HG02884 (cell line): ENCODE results near the gene MAD1L1.
"Not testable (repeated sequence)": the region's sequence is repeated elsewhere in the genome, so short reads cannot be mapped to it uniquely, and the experiment has no call there.

Source experiments
- ATAC-seq: cut with Tn5 transposase; IDR thresholded peaks from one replicate; pipeline ENCODE4 v1.9.1; 2021; ENCODE audit warnings: mild to moderate bottlenecking, moderate library complexity; ENCODE audit not compliant: unreplicated experiment

MAD1L1 gene

GRCh38 chr7:1831933-1832535 is 400.7 kb downstream of the MAD1L1 start:
- ATAC-seq, result not testable (repeated sequence)

DNA sequence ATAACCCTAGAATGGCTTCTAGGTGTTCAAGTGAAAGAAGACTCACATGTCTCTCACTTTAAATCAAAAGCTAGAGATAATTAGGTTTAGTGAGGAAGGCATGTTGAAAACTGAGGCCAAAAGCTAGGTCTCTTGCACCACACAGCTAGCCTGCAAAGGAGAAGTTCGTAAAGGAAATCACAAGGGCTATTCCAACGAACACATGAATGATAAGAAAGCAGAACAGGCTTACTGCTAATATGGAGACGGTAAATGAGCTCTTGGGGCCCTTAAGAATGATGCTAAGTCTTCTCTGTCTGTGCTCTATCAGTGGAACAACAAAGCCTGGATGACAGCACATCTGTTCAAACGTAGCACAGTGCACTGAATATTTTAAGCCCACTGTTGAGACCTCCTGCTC is 401.3 kb downstream of the MAD1L1 start:
- not testable (repeated sequence) for ATAC-seq

DNA sequence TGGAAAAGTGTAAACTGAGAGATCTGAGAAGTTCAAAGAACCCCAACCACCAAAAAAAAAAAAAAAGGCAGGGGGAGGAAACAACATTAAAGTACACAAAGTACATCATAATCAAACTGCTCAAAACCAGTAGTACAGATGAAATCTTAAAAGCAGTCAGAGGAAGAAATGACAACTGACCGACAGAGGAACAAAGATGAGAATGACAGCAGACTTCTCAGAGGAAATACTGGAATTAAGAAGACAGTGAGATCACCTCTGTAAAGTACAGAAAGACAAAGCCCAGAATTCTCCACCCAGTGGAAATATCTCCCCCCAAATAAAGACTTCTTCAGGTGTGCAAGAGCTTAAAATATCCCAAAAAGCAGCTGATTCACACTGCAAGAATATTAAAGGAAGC is 403.1 kb downstream of the MAD1L1 start:
- ATAC-seq, result not testable (repeated sequence)

DNA sequence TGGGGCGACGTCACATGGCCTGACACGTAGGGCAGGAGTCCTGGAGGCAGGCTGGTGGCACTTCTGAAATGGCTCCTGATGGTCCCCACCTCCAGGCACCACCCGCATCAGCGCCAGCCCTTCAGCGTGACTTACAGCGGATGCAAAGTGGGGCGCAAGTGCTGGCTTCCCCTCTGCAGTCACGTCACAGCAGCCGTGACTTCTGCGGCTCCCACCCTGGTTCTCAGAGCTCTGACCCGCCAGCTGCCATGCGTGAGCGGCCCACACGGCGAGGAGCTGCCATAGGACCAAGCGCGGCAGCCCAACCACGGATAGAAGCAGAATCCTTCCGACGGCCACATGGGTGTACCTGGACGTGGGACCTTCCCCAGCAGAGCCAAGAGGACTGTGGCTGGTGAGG is 403.6 kb downstream of the MAD1L1 start:
- no peak for ATAC-seq

GRCh38 chr7:1828170-1828569 is 404.6 kb downstream of the MAD1L1 start:
- not testable (repeated sequence) for ATAC-seq

- ATAC-seq, result not testable (repeated sequence)
These were observed 405.2 kb downstream of the MAD1L1 start for GRCh38 chr7:1827521-1827981.

- ATAC-seq, result not testable (repeated sequence)
These were observed 405.8 kb downstream of the MAD1L1 start for GRCh38 chr7:1826931-1827330.

DNA sequence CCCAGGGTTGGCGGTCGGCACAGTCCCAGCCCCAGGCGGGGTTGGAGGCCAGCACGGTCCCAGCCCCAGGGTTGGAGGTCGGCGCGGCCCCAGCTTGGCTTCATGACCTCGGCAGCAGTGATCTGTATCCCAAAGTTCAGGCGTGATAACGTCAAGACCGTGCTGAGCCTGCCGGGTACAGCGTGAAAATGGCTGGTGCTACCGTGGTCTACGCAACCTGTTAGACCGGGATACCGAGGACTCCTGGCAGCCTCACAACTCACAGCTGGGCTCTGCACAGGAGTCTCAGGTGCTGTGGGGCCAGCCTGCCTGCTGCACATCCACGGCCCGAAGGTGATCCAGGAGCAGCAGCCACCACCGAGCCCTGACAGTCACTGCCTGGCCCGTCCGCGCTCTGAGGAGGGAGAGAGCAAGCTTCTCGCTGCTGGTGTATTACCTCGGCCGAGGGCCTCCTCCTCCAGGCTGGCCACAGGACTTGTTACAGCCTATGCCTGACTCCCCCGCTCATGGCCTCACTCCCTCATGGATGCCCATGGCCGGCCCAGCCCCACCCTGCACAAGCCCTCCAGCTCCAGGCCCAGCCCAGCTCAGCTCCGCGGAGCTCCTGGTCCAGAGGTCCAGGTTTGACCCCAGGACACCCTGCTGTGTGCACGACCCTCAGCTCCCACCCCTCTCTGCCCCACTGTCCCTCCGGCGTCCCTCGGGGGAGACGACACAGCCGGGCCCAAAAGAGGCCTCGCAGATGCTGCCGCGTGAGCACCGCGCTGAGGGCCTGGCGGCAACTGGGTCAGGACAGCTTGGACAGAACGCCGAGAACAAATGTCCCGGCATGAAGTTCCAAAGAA is 406.6 kb downstream of the MAD1L1 start:
- no peak for ATAC-seq

- ATAC-seq, result not testable (repeated sequence)
These were observed 407.2 kb downstream of the MAD1L1 start for GRCh38 chr7:1825647-1825896.

DNA sequence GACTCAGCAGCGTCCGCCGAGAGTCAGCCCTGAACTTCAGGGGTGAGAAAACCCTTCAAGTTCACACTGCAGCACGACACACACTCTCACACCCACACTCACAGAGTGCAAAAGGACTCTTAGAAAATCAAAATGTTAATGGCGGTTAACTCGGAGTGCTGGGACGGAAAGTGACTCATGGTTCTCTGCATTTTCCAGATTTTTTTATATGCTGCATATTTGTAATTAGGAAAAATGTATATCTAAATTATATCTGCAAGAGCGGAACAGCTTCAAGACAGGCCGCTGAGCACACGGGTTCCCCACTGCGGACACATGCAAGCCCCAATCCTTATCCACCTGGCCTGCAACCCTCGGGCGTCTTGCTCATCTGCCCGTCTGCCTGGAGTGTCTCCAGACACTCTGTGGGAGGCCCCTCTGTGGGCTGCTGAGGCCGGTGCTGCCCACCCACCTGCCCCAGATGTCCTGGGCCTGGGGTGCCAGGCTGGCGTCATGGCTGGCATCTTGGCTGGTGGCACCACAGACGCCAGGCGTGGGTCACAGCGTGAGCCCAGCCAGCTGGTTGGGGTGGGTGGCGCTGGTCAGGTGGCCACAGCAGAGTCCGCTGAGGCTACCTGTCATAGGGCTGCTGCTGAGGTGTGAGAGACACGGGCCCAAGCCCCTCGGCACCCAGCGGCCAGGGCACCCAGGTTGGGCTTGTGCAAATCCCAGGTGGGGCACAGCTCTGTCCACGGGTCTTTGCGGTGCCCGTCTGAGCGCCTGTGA is 407.7 kb downstream of the MAD1L1 start:
- ATAC-seq, result not testable (repeated sequence)

GRCh38 chr7:1824151-1824881 is 408.4 kb downstream of the MAD1L1 start:
- ATAC-seq, result not testable (repeated sequence)

DNA sequence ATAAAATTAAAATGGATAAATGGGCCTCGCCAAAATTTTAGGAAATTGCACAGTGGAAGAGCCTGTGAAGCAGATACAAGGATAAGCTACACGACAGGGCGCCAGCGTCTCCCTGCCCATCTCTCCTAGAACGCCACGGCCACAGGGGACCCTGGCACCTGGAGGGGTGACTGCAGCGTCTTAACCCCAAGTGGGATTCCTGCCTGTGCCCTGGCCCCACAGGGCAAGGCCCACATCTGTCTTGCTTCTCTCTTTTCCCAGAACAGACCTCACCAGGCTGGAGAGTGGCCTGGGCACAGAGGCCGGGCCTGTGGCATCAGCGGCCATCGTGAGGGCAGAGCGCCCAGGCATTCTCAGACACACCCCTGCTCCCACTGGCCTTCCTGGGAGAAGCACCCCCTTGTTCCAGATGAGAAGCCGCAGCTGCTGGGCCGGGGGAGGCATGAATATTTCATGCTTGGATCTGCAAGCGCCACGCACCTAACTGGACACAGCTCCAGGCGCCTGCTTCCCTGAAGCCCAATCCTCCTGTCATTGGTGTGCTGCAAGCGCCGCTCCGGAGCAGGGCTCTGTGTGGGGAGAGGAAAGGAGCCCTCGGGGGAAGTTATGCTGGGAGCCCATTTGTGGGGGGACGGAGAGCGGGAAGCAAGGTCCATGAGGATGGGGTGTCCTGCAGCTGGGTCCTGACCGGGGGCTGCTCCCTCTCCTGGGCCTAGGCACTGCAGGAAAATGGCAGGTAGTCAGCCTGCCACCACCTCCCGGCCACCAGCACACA is 409.2 kb downstream of the MAD1L1 start:
- ATAC-seq, result no peak

- no peak for ATAC-seq
These were observed 413.4 kb downstream of the MAD1L1 start for GRCh38 chr7:1819259-1819841.

DNA sequence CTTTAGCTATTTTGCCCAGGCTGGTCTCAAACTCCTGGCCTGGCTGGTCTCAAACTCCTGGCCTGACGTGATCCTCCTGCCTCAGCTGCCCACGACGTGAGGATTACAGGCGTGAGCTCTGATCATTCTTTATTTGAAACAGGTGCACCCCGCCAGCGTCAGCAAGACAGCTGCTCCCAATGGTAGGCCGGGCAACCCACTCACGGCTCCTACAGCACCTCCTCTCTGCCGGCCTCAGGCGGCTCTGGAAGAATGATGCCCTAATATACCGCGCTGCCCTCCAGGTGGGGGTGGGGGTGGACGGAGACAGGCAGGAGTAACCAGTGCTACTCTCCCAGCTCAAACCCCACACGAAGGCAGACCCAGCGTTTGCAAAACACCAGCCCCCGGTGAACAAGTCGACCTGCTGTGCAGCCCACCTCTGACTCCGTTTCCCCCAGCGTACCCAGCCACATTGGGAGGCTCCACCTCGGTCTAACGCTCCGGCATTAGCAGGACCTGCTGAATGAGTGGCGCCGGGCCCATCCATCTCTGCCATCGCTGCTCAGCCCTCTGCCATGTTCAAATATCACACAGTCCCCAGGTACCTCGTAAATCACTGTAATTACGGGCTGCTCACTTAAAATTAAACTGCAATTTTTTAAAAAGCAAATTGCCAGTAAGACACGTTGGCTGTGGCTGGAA is 414.0 kb downstream of the MAD1L1 start:
- no peak for ATAC-seq

DNA sequence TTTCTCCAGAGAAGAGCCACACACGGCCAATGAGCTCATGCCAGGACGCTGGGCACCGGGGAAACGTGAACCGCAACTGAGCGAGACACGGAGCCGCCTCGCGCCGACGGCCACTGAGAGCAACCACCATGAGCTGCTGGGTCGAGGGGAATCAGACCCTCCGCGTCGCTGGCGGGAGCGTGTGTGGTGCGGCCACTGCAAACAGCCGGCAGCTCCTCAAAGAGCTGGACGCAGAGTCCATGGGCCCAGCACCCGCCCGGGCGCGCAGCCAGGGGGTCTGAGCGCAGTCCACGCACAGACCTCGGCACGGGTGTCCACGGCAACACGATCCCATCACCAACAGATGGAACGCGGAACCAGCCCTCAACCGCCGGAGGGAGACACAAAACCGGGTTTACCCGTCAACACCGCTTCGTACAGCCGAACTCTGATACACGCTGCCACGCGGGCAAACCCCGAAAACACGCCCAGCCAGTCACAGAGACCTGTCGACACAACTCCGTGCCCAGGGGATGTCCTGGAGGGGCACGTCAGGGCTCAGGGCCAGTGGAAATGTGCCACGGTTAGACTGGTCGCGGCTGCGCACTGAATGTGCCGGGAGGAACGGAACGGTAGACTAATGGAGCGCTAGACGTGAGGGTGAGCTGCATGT is 415.6 kb downstream of the MAD1L1 start:
- no peak for ATAC-seq

GRCh38 chr7:1816451-1816850 is 416.3 kb downstream of the MAD1L1 start:
- not testable (repeated sequence) for ATAC-seq

GRCh38 chr7:1815551-1816281 is 417.0 kb downstream of the MAD1L1 start:
- ATAC-seq, result not testable (repeated sequence)

DNA sequence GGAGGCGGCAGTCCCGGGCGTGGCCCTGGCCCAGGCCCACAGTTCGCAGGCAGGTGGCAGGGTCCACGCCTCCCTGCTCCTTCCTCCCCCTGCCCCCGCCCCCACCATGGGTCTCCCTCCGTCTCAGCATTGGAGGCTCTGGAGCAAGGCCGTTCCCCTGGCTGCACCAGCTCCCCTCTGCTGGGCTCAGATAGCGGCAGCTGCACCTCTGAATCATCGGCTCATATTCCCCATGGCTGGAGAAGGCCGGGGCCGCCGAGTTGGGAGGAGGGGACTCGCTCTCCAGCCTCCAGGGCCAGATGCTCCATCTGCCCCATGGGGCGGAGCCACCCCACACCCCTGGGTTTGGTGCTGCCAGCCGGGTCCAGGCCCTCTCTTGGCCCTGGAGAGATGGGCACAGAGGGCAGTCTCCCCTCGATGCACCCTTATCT is 417.7 kb downstream of the MAD1L1 start:
- no peak for ATAC-seq
